T-helper 1 cell treated with Interleukin-12 subunit alpha and Interleukin-12 subunit beta and Interleukin-4 antibody, amounts not matched to agents 30 ng/mL and 1 ng/mL, for 36 hours (primary cell): ENCODE measurements around the gene LHFPL2. TPM values are rescaled to one million over a fixed set of nuclear protein-coding genes. Genes with fewer than 3 reads are reported as not detected.

ENCODE experiments used
- intact Hi-C: fragments of 100-400 bp; cut with micrococcal nuclease; formaldehyde crosslinking; loops from one replicate; pipeline ENCODE4 v1.15.1; 2024
- total RNA-seq: library from RNA; stranded (reverse); gene quantifications from 2 replicates; pipeline ENCODE4 v1.2.3, GENCODE V29; 2022

Gene LHFPL2
- total RNA-seq, 1 donor from 2014 or later, result 0.25 TPM

GRCh38 chr5:78597068-78597973, 51.3 kb downstream of the LHFPL2 start:
- intact Hi-C loops, result no loop called here

- intact Hi-C loops, result no loop called here
Observed at GRCh38 chr5:78595458-78595921, 53.1 kb downstream of the LHFPL2 start.

DNA sequence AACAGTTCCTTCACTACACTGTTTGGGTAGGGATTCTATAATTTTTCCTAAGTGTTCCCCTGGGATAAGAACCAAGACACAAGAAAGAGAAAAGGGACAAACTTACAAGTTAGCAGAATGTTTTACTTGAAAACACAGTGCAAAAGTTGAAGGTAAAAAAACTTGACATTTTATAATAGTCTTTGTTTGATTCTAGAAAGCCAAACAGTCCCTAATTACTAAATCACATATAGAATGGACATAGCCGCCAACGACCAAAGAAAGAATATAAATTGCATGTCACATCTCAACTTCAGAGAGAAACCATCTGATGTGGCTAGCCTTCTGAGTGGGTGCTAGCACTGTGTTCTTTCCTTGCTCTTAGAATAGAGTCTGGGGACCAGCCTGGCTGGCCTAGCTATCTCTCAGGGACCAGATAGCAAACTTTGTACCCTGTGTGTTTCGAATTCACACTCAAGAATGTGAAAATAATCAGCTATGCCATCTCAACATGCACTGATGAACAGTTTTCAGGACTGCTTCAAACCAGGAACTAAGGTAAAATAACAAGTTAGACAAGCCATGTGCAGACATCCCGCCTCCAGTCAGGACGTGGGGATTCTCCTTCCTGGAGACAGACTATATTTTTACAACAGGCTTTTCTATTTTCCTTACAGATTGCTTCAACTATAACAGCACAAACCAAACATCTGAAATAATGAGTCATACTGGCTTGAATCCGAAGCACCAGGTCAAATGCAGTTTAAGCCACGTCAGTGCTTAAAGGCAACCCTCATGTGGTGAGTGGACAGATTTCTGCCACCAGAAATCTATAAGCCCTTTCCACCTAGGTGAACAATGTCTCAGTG, 53.7 kb downstream of the LHFPL2 start:
- intact Hi-C loops, result no loop called here

DNA sequence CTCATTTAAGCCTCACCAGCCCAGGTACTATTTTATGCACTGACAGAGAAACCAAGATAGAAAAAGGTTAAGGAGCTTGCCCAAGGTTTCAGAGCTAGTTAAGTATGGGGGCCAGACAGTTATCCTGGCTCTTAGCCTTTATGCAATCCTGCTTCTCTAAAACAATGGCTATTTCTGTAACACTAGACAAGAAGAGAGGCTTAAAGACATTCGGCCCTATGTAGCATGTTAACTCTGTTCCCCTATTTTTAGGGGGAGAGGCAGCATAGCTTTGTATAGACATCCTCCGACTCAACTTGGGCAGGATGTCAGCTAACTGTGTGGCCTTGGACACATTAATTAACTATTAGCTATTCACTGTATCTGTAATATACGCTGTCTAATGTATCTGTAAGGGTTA, 54.6 kb downstream of the LHFPL2 start:
- intact Hi-C loops, result no loop called here

DNA sequence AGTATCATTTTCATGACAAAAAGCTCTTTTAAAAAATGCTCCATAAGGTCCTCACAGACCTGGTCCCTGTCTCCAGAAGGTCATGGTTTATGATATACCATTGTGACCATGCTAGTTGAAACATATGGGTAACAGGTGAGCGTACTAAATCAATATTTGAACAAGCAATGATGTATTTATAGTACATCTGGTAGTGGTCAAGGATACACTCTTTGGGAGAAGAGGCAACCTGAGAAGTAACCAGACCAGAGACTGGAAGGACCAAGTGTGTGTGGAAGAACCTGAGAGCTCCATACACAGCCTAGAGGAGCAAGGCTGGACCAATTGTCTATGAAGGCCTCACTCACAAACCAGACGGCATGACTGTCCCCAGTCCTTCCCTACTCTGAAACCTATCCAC, 55.1 kb downstream of the LHFPL2 start:
- intact Hi-C loops, result no loop called here

DNA sequence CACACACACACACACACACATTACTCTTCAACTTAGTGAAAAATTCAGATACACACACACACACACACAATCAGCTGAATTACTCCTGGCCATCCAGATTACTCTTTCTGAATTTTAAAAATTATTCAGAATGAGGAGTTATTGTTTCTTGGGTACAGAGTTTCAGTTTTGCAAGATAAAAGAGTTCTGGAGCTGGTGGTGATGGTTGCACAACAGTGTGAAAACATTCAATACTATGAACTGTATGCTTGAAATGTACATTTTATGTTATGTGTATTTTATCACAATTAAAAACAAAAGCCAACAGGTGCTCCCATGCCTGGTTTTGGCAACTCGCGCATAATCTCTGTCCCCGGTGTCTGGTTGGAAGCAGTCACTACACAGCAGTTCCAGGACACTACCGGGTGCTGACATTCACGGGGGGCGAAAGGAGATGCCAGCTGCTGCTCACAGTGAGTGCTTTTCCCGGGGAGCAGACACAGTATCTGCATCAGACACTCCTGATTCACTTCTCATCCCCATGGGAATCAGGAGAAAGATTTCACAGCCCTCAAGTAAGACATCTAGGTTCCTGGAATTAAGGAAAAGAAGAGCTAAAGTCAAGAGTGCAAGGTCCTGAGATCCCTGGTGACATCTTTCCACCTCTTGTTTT, 55.7 kb downstream of the LHFPL2 start:
- intact Hi-C loops, result no loop called here

GRCh38 chr5:78591972-78592700, 56.4 kb downstream of the LHFPL2 start:
- intact Hi-C loops, result no loop called here

- intact Hi-C loops, result no loop called here
Observed at GRCh38 chr5:78591138-78591612, 57.4 kb downstream of the LHFPL2 start.

GRCh38 chr5:78589923-78590322, 58.6 kb downstream of the LHFPL2 start:
- intact Hi-C loops, result no loop called here

DNA sequence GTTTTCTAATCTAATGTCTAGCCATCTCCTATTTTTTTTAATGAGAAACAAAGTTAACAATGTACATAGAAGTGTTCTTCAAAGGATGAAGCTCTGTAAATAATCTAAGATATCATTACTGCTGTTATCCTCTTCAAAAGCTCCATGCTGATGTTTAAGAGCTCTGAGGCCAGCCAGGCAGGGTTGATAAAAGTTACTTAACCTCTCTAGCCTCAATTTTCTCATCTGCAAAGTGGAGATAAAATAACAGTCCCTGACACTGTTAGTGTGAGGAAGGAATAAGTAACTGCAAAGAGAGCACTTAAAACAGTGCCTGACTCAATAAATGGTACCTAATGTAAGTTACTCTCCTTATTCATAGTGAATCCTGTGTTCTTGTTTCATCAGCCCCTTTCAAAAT, 60.1 kb downstream of the LHFPL2 start:
- intact Hi-C loops, result no loop called here

- intact Hi-C loops, result no loop called here
Observed at GRCh38 chr5:78587775-78588291, 60.7 kb downstream of the LHFPL2 start.

DNA sequence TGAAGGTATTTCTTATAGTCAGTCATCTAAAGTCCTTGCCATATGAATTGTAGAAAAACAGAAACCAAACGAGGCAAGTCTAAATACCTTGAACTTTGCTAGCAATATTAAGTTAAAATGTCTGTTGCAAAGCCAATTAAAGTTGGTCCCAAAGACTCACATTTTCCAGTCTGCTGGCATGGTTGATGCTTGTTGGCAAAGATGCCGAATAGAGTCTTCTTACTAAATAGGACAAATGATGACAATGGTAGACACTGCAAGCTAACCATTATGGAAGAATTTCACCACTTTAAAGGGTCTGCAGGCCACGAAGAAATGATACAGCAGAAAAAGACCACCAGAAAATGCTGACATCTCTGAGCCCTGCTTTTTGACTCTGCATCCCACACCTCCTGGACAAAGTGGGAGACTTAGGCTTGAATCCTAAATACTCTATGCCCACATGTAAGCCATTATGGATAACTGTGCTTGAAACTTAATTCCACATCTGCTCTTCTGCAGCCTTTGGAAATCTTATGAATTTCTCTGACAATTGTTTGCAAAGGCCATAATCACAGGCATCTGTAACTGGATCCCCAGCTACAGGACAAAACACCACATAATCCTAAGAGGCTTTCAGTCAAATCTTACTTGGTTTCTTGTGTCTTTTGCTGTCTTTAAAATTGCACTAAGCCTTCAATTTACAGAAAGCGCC, 61.3 kb downstream of the LHFPL2 start:
- intact Hi-C loops, result no loop called here

GRCh38 chr5:78586251-78586650, 62.3 kb downstream of the LHFPL2 start:
- intact Hi-C loops, result no loop called here

DNA sequence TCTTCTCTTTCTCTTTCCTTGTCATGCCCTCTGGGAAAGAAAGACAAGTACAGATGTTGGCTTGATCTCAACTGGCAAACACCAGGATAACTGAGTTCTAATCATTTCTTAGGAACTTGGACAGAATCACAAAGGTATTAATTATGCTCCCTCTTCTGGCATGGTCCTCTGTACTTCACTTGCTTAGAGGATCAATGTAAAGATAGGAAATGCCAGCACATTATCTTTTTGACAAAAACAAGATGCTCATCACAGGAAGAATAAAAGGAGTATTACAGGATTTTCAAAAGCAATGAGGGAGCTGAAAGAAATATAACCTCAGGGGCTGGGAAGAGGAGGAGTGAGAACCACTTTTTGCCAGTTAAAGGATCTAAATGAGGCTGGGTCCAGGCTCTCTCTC, 70.6 kb downstream of the LHFPL2 start:
- intact Hi-C loops, result no loop called here

GRCh38 chr5:78577071-78577807, 71.3 kb downstream of the LHFPL2 start:
- intact Hi-C loops, result no loop called here

DNA sequence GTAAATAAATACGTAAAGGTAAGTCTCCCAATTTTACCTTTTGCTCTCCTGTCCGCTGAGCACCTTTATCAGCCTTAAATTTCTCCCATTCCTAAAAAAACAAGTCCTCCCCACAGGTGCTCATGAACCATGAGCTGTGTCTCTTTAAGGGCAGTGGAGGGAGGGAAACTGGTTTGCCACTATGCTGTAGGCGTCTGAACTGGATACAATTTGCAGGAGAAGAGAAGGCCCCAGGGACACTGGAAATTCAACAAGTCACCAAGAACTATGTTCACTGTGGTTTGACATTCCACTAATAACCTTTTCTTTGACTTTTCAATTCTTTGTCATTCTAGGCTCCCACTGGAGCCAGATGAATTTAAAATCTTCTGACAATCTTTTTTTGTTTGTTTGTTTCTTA, 72.2 kb downstream of the LHFPL2 start:
- intact Hi-C loops, result no loop called here

GRCh38 chr5:78574731-78575161, 73.8 kb downstream of the LHFPL2 start:
- intact Hi-C loops, result no loop called here

DNA sequence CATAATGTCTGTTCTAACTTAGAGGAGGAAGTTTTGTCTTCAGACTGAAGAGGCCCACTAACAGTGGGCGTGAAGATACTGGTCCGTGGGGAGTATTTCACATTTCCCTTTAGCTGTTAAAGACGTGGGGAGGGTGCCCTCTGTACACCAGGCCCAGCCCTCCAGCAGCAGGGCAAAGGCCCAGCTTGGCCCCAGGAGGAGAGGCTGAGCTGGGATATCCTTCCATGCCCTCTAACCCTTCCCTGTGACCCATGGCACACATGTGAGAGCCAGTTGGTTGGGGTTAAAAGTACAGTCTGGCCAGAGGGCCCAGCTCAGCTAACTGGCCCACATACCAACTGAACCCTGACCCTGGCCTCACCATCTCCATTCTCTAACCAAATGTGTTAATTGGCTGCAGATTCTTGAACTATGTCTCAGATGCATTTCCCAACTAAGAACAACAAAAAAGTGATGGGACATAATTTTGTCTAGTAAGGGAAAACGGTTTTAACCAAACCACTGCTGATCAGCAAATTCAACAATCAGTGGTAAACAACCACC, 74.4 kb downstream of the LHFPL2 start:
- intact Hi-C loops, result no loop called here

DNA sequence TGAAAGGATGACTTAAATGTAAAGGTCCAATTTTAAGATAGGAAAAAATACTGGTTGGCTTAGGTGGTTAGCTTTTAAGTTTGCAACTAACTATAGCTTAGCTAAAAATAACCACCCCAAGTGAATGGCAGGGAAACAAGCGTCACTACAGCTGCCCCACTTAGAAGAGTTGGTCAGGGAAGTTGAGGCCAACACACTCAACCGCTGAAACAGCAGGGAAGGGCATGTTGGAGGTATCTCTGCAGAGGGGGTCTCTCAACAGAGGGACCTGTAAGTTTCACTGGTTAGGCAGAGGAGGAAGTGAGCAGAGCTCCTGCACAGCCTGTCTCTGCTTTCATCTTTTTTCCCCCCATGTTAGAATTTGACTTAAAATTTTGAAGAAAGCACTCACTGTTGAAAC, 75.3 kb downstream of the LHFPL2 start:
- intact Hi-C loops, result no loop called here
